ENCODE results near the gene RBBP8NL.

- TF ChIP-seq CTCF (IDR thresholded peaks at IDR 0.05; ENCODE audit: borderline replicate concordance, extremely low read depth, low read length, poor library complexity, severe bottlenecking) (no peak), EZH2 (IDR thresholded peaks at IDR 0.05; ENCODE audit: borderline replicate concordance, low read depth, low read length, severe bottlenecking) (no peak)
These were observed 46.6 kb upstream of the RBBP8NL start for GRCh38 chr20:62473717-62474603.

Measured in DND-41 (cell line).